GM18951 (cell line): Measurements from ENCODE around the gene VEPH1.

Source experiments
- POLR2A ChIP-seq: IDR thresholded peaks from 4 replicates; pipeline ENCODE4 v1.6.1; 2011; ENCODE audit warnings: mild to moderate bottlenecking; ENCODE audit not compliant: insufficient read length, insufficient read depth; ENCODE audit errors: extremely low read depth
- in situ Hi-C: fragments of 300-500 bp; cut with MboI; formaldehyde crosslinking; loops from one replicate; pipeline ENCODE4 v1.12.0; 2022; ENCODE audit warnings: low sequenced_read_pairs, mixed read lengths, inconsistent platforms; ENCODE audit not compliant: unreplicated experiment

The VEPH1 gene

DNA sequence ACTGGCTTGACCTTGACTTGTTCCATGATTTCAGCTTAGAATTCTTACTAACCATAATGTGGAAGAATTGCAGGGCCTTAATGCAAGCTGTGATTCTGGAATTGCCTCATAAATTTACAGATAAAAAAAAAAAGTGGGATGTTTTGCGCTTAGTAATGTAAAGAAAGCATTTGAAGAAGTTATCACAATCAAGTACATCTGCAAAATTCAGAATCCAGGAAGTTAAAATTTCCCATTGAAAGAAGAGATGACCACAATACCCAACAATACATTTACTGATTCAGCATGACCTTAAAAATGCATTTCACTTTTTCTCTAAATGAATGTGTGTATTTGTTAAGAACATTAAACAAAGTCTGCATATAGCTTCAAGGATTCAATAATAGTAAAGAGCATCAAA, 278.2 kb downstream of the VEPH1 start:
- TF ChIP-seq POLR2A, result no peak
- in situ Hi-C loops, result no loop called here

DNA sequence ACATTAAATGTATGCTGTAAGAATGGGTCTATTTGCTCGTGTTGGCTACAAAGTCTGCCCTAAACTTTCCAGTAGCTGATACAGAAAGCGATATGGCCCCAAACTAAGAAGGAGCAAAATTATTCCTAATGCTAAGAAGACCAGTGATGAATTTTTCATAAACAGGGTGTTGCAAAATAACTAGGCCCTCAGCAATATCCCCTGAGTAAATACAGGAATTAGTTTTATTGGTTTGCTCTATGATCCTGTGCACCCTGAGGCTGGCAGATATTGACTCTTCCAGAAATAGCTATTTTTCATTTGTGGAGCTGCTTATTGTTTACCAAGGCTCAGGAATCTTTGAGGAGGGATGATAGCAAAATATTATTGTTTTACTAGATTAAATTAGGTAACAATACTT, 282.3 kb downstream of the VEPH1 start:
- TF ChIP-seq POLR2A, result no peak
- in situ Hi-C loops, result no loop called here

DNA sequence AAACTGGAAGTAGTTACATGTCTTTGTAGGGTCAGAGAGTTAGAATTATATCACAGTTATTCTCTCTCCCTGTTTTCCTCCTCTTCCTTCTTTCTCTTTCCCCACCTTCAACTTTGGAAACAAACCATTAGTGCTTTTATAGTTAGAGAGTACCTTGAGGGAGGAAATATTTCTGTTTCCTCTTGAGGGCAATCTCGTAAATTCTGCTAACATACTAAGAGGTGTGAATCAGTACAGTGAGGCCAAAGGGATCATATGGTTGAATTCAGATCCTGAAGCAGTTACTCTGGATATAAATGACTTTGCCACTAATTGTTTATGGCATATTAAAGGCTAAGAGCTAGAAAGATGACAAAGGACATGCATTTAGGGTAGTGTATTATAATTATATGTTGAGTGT, 283.0 kb downstream of the VEPH1 start:
- in situ Hi-C loops, result no loop called here

DNA sequence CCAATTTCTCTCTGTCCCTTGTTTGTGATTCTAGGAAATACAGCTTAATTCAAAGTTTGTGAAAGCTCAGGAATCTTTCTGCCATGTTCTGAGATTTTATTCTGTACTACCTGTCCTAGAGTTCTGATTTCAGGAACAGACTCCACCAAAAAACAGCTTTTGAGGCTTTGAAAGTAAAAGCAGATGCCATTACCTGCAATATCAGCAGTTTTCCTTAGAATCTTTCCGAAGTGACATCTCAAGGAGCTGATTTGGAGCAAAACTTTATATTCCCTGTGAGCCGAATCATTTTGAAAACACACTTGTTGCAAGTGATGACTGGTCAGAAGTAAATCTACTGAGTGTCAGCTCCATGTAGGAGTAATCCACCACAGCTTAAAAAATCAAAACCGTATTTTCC, 284.0 kb downstream of the VEPH1 start:
- in situ Hi-C loops, result no loop called here
- no peak for TF ChIP-seq POLR2A

More for the DNA sequence above, 283.0 kb downstream of the VEPH1 start:
- TF ChIP-seq POLR2A, result no peak
